Gastroesophageal sphincter (tissue), 4 donors: ENCODE measurements around the gene PATL2. TPM values are rescaled to one million over a fixed set of nuclear protein-coding genes. Genes with fewer than 3 reads are reported as not detected.
"Not testable (repeated sequence)": the region's sequence is repeated elsewhere in the genome, so short reads cannot be mapped to it uniquely, and the experiment has no call there.

Experiments
- ATAC-seq: fragments of 150-250 bp; one replicate; pipeline ENCODE4 v1.9.1; 2016; ENCODE audit warnings: mild to moderate bottlenecking, moderate library complexity
- H3K27ac ChIP-seq, 4 donors: fragments of 200-600 bp; sonication (generic) in 3 of 4; 1 replicate in 3 of 4; 2 replicates in 1 of 4; pipeline ENCODE4 v1.5.1; 2016 to 2019
- H3K27me3 ChIP-seq: fragments of 200-600 bp; sonication (generic); one replicate; pipeline ENCODE4 v1.5.1; 2019
- H3K36me3 ChIP-seq, 2 donors: fragments of 200-600 bp; sonication (generic); one replicate each; pipeline ENCODE4 v1.5.1; 2019; ENCODE audit warnings: control low read depth in 1 of 2
- H3K4me1 ChIP-seq, 3 donors: fragments of 200-600 bp; sonication (generic); 1 replicate in 2 of 3; 2 replicates in 1 of 3; pipeline ENCODE4 v1.5.1; 2016 to 2019; ENCODE audit warnings: control low read depth in 2 of 3
- H3K4me3 ChIP-seq, 2 donors: fragments of 200-600 bp; sonication (generic); one replicate each; pipeline ENCODE4 v1.5.1; 2019; ENCODE audit warnings: mild to moderate bottlenecking in 1 of 2, moderate library complexity in 1 of 2
- H3K9me3 ChIP-seq, 3 donors: fragments of 200-600 bp; sonication (generic); one replicate each; pipeline ENCODE4 v1.5.1; 2017 to 2019; ENCODE audit warnings: control low read depth in 2 of 3
- CTCF ChIP-seq, 4 experiments: fragments of 200-600 bp in 2 of 4; fragments of 450-650 bp in 2 of 4; sonication (generic) in 1 of 4; IDR thresholded peaks; one replicate each; pipeline ENCODE4 v1.5.1; 2017 to 2019; ENCODE audit warnings: antibody characterized with exemption in 4 of 4, mild to moderate bottlenecking in 2 of 4, moderate library complexity in 2 of 4
- EP300 ChIP-seq: sonication (generic); formaldehyde crosslinking; IDR thresholded peaks from one replicate; pipeline ENCODE4 v1.6.1; 2017; ENCODE audit warnings: antibody characterized with exemption, mild to moderate bottlenecking
- POLR2A ChIP-seq, 2 donors: fragments of 450-650 bp; IDR thresholded peaks; one replicate each; pipeline ENCODE4 v1.6.1; 2017; ENCODE audit warnings: antibody characterized with exemption in 2 of 2, mild to moderate bottlenecking in 2 of 2, moderate library complexity in 1 of 2
- POLR2AphosphoS5 ChIP-seq: sonication (generic); formaldehyde crosslinking; IDR thresholded peaks from one replicate; pipeline ENCODE4 v1.6.1; 2017; ENCODE audit warnings: antibody characterized with exemption
- WGBS, 2 donors: methylation state at CpG; one replicate each; pipeline ENCODE4 v1.1.5; 2018; ENCODE audit warnings: low coverage in 1 of 2; 5-methylcytosine and 5-hydroxymethylcytosine counted together
- total RNA-seq, 4 donors: library from RNA; depleted of rRNA; stranded (reverse); fragments of >200 nt; gene quantifications; one replicate each; pipeline ENCODE4 v1.1.0, GENCODE V29; 2016

Gene PATL2
- total RNA-seq, 4 donors from 2014 or later = 0.81 to 1.2 (median 1.1) TPM; not detected in 1

GRCh38 chr15:44710236-44711095, 657 bp downstream of the PATL2 start:
- H3K4me1 ChIP-seq = peaks cover 0 to 36% (median 12%) of the 10 kb centered on the region in 3 donors
- no peak for TF ChIP-seq POLR2AphosphoS5
- TF ChIP-seq EP300 = no peak
- peak in 1 of 4 experiments; percentile 35 for TF ChIP-seq CTCF (IDR thresholded peaks at IDR 0.05)
- no peaks in the 10 kb centered on the region for H3K9me3 ChIP-seq
- peak overlapping the region; percentile 84 to 99 (median 98) for H3K27ac ChIP-seq
- WGBS, 2 donors = 15 to 24% methylated on average over 9 to 11 of the region's 11 CpGs
- no peak for ATAC-seq
- no peaks in the 10 kb centered on the region for H3K27me3 ChIP-seq
- H3K4me3 ChIP-seq = peak overlapping the region; percentile 83 to 84
- H3K36me3 ChIP-seq = peaks cover 0 to 7% of the 10 kb centered on the region in 2 donors

DNA sequence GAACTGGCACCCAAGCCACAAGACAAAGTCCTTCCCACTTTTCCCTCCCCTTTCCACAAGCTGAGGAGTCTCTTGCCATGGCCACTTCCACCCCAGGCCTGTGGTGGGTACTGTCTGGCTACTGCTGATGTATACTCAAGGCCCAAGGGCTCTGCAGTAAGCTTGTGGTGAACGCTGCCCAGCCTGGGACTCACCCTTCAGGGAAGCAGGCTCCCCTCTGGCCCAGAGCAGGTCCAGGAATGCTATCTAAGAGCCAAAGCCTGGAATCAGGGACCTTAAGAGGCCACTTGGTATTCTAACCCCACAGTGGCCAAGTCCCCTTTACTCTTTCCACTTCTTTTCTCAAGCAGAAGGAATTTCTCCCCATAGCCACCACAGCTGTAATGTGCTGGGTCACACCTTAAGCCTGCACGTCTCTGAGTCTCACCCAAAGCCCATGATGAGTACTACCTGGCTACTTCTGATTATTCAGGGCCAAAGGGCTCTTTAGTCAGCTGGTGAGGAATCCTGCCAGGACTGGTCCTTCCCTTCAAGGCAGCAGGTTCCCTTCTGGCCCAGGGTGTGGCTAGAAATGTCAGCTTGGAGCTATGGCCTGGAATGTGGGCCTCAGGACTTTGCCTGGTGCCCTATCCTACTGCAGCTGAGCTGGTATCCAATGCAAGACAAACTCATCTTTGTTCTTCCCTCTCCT, 4.0 kb downstream of the PATL2 start:
- TF ChIP-seq POLR2AphosphoS5 (no peak), EP300 (no peak), POLR2A (IDR thresholded peaks at IDR 0.05) (no peak), CTCF (IDR thresholded peaks at IDR 0.05) (no peak)
- ATAC-seq = no peak
- WGBS, 2 donors = no CpG with 5 or more reads among the region's 2 CpGs
- Histone ChIP-seq H3K27me3 (peaks cover 3% of the 10 kb centered on the region), H3K4me3 (no peak overlapping the region), H3K9me3 (peaks cover 0 to 9% (median 0%) of the 10 kb centered on the region in 3 donors), H3K27ac (no peak overlapping the region), H3K36me3 (no peaks in the 10 kb centered on the region), H3K4me1 (peaks cover 0 to 7% (median 0%) of the 10 kb centered on the region in 3 donors)

- WGBS, 2 donors = 100% methylated on average over 2 of the region's 2 CpGs; no CpG with 5 or more reads in 1 of the 2 donors
- no peaks in the 10 kb centered on the region for H3K36me3 ChIP-seq
- TF ChIP-seq POLR2AphosphoS5 (no peak), POLR2A (IDR thresholded peaks at IDR 0.05) (no peak), EP300 (no peak), CTCF (IDR thresholded peaks at IDR 0.05) (no peak)
- H3K27ac ChIP-seq = no peak overlapping the region
- H3K9me3 ChIP-seq = peaks cover 0 to 14% (median 0%) of the 10 kb centered on the region in 3 donors
- no peak overlapping the region for H3K4me3 ChIP-seq
- peaks cover 0 to 7% (median 0%) of the 10 kb centered on the region in 3 donors for H3K4me1 ChIP-seq
- peaks cover 3% of the 10 kb centered on the region for H3K27me3 ChIP-seq
- ATAC-seq = no peak
Observed at GRCh38 chr15:44706401-44706800, 4.7 kb downstream of the PATL2 start.

- WGBS, 2 donors = 60% methylated on average over 1 of the region's 1 CpG; no CpG with 5 or more reads in 1 of the 2 donors
- no peak for ATAC-seq
- peaks cover 3% of the 10 kb centered on the region for H3K27me3 ChIP-seq
- no peaks in the 10 kb centered on the region for H3K36me3 ChIP-seq
- TF ChIP-seq POLR2AphosphoS5 = no peak
- no peak for TF ChIP-seq EP300
- TF ChIP-seq CTCF (IDR thresholded peaks at IDR 0.05) = no peak
- TF ChIP-seq POLR2A (IDR thresholded peaks at IDR 0.05) = no peak
- H3K4me1 ChIP-seq = peaks cover 0 to 7% (median 0%) of the 10 kb centered on the region in 3 donors
- H3K27ac ChIP-seq = no peak overlapping the region
- H3K9me3 ChIP-seq = peaks cover 0 to 16% (median 0%) of the 10 kb centered on the region in 3 donors
- no peak overlapping the region for H3K4me3 ChIP-seq
Observed at GRCh38 chr15:44705986-44706385, 5.1 kb downstream of the PATL2 start.

DNA sequence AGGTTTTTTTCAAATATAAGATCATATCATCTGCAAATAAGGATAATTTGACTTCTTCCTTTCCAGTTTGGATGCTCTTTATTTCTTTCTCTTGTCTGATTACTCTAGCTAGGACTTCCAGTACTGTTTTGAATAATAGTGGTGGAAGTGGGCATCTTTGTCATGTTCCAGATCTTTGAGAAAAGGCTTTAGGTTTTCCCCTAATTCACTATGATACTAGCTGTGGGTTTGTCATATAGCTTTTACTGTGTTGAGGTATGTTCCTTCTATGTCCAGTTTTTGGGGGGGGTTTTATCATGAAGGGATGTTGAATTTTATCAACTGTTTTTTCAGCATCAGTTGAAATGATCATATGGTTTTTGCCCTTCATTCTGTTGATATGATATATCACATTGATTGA, 10.4 kb downstream of the PATL2 start:
- not testable (repeated sequence) for H3K27ac ChIP-seq, H3K4me1 ChIP-seq, H3K27me3 ChIP-seq, H3K4me3 ChIP-seq, ATAC-seq, H3K36me3 ChIP-seq
- H3K9me3 ChIP-seq = peaks cover 0 to 32% (median 0%) of the 10 kb centered on the region in 3 donors
